Upper lobe of left lung (tissue), 4 donors: Measurements from ENCODE around the gene DDRGK1.

ENCODE experiments used
- EP300 ChIP-seq, 4 donors: sonication (generic); formaldehyde crosslinking; IDR thresholded peaks; one replicate each; pipeline ENCODE4 v1.5.1; 2017; ENCODE audit warnings: antibody characterized with exemption in 4 of 4, control low read depth in 2 of 4
- POLR2A ChIP-seq, 4 donors: fragments of 450-650 bp; IDR thresholded peaks; one replicate each; pipeline ENCODE4 v1.5.1; 2016 to 2017; ENCODE audit warnings: antibody characterized with exemption in 4 of 4, mild to moderate bottlenecking in 2 of 4
- TF ChIP-seq, protein P1 (sequence below), 6 experiments: fragments of 450-650 bp in 4 of 6; fragments of 200-600 bp in 2 of 6; sonication (generic) in 2 of 6; IDR thresholded peaks; one replicate each; pipeline ENCODE4 v1.5.1; 2016 to 2019; ENCODE audit warnings: antibody characterized with exemption in 6 of 6

DNA sequence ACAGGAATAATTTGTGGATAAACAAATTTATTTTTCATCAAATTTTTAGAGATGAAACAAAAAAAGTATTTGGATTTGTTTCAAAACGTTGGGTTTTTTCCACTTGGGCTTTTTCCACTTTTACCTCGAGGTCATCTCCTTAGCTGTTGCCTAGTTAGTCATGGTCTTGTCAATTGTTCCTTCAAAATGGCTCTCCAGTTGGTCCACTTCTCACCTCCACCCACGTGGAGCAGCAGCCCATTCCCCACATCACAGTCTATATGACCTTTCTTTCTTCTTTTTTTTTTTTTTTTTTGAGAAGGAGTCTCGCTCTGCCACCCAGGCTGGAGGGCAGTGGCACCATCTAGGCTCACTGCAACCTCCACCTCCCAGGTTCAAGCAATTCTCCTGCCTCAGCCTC lies 41.2 kb upstream of the DDRGK1 start:
- TF ChIP-seq, protein P1, sequence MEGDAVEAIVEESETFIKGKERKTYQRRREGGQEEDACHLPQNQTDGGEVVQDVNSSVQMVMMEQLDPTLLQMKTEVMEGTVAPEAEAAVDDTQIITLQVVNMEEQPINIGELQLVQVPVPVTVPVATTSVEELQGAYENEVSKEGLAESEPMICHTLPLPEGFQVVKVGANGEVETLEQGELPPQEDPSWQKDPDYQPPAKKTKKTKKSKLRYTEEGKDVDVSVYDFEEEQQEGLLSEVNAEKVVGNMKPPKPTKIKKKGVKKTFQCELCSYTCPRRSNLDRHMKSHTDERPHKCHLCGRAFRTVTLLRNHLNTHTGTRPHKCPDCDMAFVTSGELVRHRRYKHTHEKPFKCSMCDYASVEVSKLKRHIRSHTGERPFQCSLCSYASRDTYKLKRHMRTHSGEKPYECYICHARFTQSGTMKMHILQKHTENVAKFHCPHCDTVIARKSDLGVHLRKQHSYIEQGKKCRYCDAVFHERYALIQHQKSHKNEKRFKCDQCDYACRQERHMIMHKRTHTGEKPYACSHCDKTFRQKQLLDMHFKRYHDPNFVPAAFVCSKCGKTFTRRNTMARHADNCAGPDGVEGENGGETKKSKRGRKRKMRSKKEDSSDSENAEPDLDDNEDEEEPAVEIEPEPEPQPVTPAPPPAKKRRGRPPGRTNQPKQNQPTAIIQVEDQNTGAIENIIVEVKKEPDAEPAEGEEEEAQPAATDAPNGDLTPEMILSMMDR (IDR thresholded peaks at IDR 0.05) = no peak
- TF ChIP-seq POLR2A (IDR thresholded peaks at IDR 0.05) (no peak), EP300 (IDR thresholded peaks at IDR 0.05) (no peak)
